K562 (cell line): ENCODE data around the gene BASP1. TPM values are rescaled to one million over a fixed set of nuclear protein-coding genes. Genes with fewer than 3 reads are reported as not detected.

ENCODE experiments used
- ATAC-seq: fragments of 200-7000 bp; cut with Tn5 transposase; 3 replicates; pipeline ENCODE4 v1.9.1; 2020; ENCODE audit warnings: moderate library complexity
- BruUV-seq: library from RNA; stranded (reverse); fragments of 400-500 nt; replicated peaks from 2 replicates; lab custom pipeline; 2021; lab: Mats Ljungman, UMichigan
- CTCF ChIA-PET: fragments of 300-600 bp; formaldehyde crosslinking; extraction: SDS; loops from one replicate; lab custom pipeline; 2021; ENCODE audit warnings: low intra/inter-chr PET ratio; lab: Yijun Ruan, JAX
- POLR2A ChIA-PET: fragments of 300-600, 350-650 bp; sonication (Branson Sonifier 250); formaldehyde crosslinking; extraction: SDS; loops from one replicate; lab custom pipeline; 2021; ENCODE audit warnings: antibody characterized with exemption, inconsistent platforms; lab: Yijun Ruan, JAX
- DNase-seq, 4 experiments: peaks; one replicate each; pipeline versions ENCODE4 v3.0.0 to v3.0.0-alpha.2; 2011 to 2018; ENCODE audit warnings: low spot score in 3 of 4, mixed read lengths in 3 of 4; ENCODE audit errors: extremely low read depth in 1 of 4
- FAIRE-seq: peaks from 2 replicates; lab custom pipeline; 2011; peaks lifted over from hg19 to GRCh38; lab: Jason Lieb, UNC
- H2AFZ ChIP-seq: 2 replicates; pipeline ENCODE4 v1.6.0; 2011; ENCODE audit warnings: low read depth, low read length, control low read depth, inconsistent platforms
- H3K27ac ChIP-seq: fragments of 200-600 bp; 3 replicates; pipeline ENCODE4 v1.8.0; 2011; ENCODE audit warnings: low read depth, mild to moderate bottlenecking, control low read depth, inconsistent platforms, low read length, moderate library complexity, mixed read lengths; ENCODE audit errors: extremely low read depth
- H3K27me3 ChIP-seq, 2 experiments: fragments of 300-600 bp in 1 of 2; 2 replicates in 1 of 2; 3 replicates in 1 of 2; pipeline versions ENCODE4 v1.6.0 to v1.8.0; 2011; ENCODE audit warnings: inconsistent platforms in 2 of 2, low read length in 2 of 2, mild to moderate bottlenecking in 1 of 2, mixed read lengths in 1 of 2, moderate library complexity in 1 of 2; ENCODE audit not compliant: control insufficient read depth in 2 of 2, insufficient read depth in 2 of 2
- H3K36me3 ChIP-seq: fragments of 300-600 bp; 3 replicates; pipeline ENCODE4 v1.8.0; 2011; ENCODE audit warnings: mild to moderate bottlenecking, low read length, inconsistent platforms; ENCODE audit not compliant: control insufficient read depth, insufficient read depth
- H3K4me1 ChIP-seq, 2 experiments: fragments of 200-600 bp in 1 of 2; replicated peaks in 1 of 2; 2 replicates in 1 of 2; 3 replicates in 1 of 2; pipeline versions ENCODE4 v1.5.1 to v1.8.0; 2011; ENCODE audit warnings: inconsistent platforms in 2 of 2, low read length in 2 of 2, mild to moderate bottlenecking in 1 of 2, mixed read lengths in 1 of 2, moderate library complexity in 1 of 2; ENCODE audit not compliant: control insufficient read depth in 2 of 2, insufficient read depth in 2 of 2
- H3K4me2 ChIP-seq: 2 replicates; pipeline ENCODE4 v1.6.1; 2011; ENCODE audit warnings: low read length, control low read depth, inconsistent platforms, mixed read lengths; ENCODE audit not compliant: insufficient read depth
- H3K4me3 ChIP-seq: fragments of 200-600 bp; sonication (generic), shearing (Covaris generic); 2 replicates; pipeline ENCODE4 v1.5.1; 2016; ENCODE audit warnings: control low read depth, inconsistent platforms
- H3K79me2 ChIP-seq: fragments of 200-600 bp; 3 replicates; pipeline ENCODE4 v1.8.0; 2011; ENCODE audit warnings: low read length, inconsistent platforms; ENCODE audit not compliant: control insufficient read depth, insufficient read depth
- H3K9ac ChIP-seq, 2 experiments: 2 replicates each; pipeline versions ENCODE4 v1.6.0 to v1.6.1; 2011; ENCODE audit warnings: low read depth in 2 of 2, low read length in 2 of 2, control low read depth in 1 of 2, inconsistent platforms in 1 of 2, mild to moderate bottlenecking in 1 of 2, mixed read lengths in 1 of 2; ENCODE audit not compliant: insufficient read depth in 1 of 2
- H3K9me1 ChIP-seq: one replicate; pipeline ENCODE4 v1.6.0; 2011; ENCODE audit warnings: inconsistent platforms, mild to moderate bottlenecking, low read length, moderate library complexity; ENCODE audit not compliant: control insufficient read depth, insufficient read depth
- H3K9me3 ChIP-seq: replicated peaks from 2 replicates; pipeline ENCODE4 v1.5.1; 2011; ENCODE audit warnings: low read depth, low read length, inconsistent platforms; ENCODE audit not compliant: control insufficient read depth, insufficient read depth
- H4K20me1 ChIP-seq: replicated peaks from 2 replicates; pipeline ENCODE4 v1.6.1; 2011; ENCODE audit warnings: low read length, inconsistent platforms, mixed read lengths; ENCODE audit not compliant: control insufficient read depth, insufficient read depth
- CREBBP ChIP-seq: IDR thresholded peaks from one replicate; pipeline ENCODE4 v1.6.1; 2012; ENCODE audit warnings: low read depth, mild to moderate bottlenecking, control low read depth, inconsistent platforms, low read length
- ELF1 ChIP-seq: fragments of 200-800 bp; sonication (Bioruptor generic); IDR thresholded peaks from 2 replicates; pipeline ENCODE4 v1.6.1; 2016; ENCODE audit warnings: missing genetic modification characterization, missing compliant biosample characterization
- FOXP1 ChIP-seq: sonication (generic); formaldehyde crosslinking; IDR thresholded peaks from 2 replicates; pipeline ENCODE4 v1.8.0; 2022; ENCODE audit warnings: mild to moderate bottlenecking, missing genetic modification reagents
- HDAC6 ChIP-seq: IDR thresholded peaks from 2 replicates; pipeline ENCODE4 v1.6.1; 2012; ENCODE audit warnings: low read depth, mild to moderate bottlenecking, control low read depth, inconsistent platforms, low read length, moderate library complexity
- PHF8 ChIP-seq: fragments of 200-600 bp; sonication (generic); IDR thresholded peaks from 2 replicates; pipeline ENCODE4 v1.6.1; 2012; ENCODE audit warnings: mixed run types, mild to moderate bottlenecking, inconsistent platforms, low read length, moderate library complexity, borderline replicate concordance
- PRDM10 ChIP-seq: fragments of 450-650 bp; IDR thresholded peaks from 2 replicates; pipeline ENCODE4 v1.6.1; 2018; ENCODE audit not compliant: partially characterized antibody
- RFX5 ChIP-seq: IDR thresholded peaks from 2 replicates; pipeline ENCODE4 v1.6.1; 2011; ENCODE audit warnings: low read depth, mild to moderate bottlenecking, improper control_type of control experiment, low read length
- SMARCB1 ChIP-seq: IDR thresholded peaks from 2 replicates; pipeline ENCODE4 v1.6.1; 2011; ENCODE audit warnings: improper control_type of control experiment, low read depth; ENCODE audit not compliant: insufficient read length
- ZNF586 ChIP-seq: fragments of 450-650 bp; formaldehyde crosslinking; conservative IDR thresholded peaks from 2 replicates; pipeline ENCODE4 v1.4.0; 2020; ENCODE audit warnings: mild to moderate bottlenecking, moderate library complexity
- WGBS: fragments of 100-300 bp; shearing (Covaris generic); methylation state at CpG from one replicate; pipeline ENCODE4 v1.1.6; 2016; ENCODE audit warnings: low coverage, mixed read lengths; ENCODE audit not compliant: insufficient coverage; ENCODE audit errors: missing lambda C conversion rate; 5-methylcytosine and 5-hydroxymethylcytosine counted together
- in situ Hi-C: fragments of 300-500 bp; cut with MboI; formaldehyde crosslinking; loops from 4 replicates; pipeline ENCODE4 v1.15.0; 2018; ENCODE audit warnings: inconsistent platforms, mixed read lengths
- intact Hi-C: fragments of 100-400 bp; cut with micrococcal nuclease; formaldehyde crosslinking; loops from 2 replicates; pipeline ENCODE4 v1.14.2; 2022
- polyA plus RNA-seq, 8 experiments: library from polyadenylated mRNA; depleted of rRNA in 4 of 8; stranded (reverse) in 5 of 8; unstranded in 3 of 8; fragments of >200 nt; fragmentation: Nextera tagmentation in 2 of 8; fragmentation: Illumina TruSeq in 1 of 8; extraction: Ambion mirVana in 2 of 8; extraction: Trizol in 1 of 8; gene quantifications; 2 replicates each; pipeline versions ENCODE4 v1.2.1 to v1.2.3, GENCODE V29; 2011 to 2014; ENCODE audit warnings: inconsistent platforms in 1 of 8, missing spikeins in 1 of 8
- total RNA-seq, 7 experiments: library from RNA; depleted of rRNA in 6 of 7; stranded (reverse); fragments of >200 nt in 6 of 7; fragmentation: Illumina TruSeq in 2 of 7; extraction: Trizol in 2 of 7; gene quantifications; 2 replicates each; pipeline versions ENCODE4 v1.2.1 to v1.2.3, GENCODE V29; 2011 to 2021; ENCODE audit warnings: low replicate concordance in 1 of 7

Gene BASP1
- total and polyA plus RNA-seq, 9 of the 15 experiments (the other 6 are each of a cell fraction or from before 2014, with no cell fraction given) = 0.22 TPM; not detected in 8

DNA sequence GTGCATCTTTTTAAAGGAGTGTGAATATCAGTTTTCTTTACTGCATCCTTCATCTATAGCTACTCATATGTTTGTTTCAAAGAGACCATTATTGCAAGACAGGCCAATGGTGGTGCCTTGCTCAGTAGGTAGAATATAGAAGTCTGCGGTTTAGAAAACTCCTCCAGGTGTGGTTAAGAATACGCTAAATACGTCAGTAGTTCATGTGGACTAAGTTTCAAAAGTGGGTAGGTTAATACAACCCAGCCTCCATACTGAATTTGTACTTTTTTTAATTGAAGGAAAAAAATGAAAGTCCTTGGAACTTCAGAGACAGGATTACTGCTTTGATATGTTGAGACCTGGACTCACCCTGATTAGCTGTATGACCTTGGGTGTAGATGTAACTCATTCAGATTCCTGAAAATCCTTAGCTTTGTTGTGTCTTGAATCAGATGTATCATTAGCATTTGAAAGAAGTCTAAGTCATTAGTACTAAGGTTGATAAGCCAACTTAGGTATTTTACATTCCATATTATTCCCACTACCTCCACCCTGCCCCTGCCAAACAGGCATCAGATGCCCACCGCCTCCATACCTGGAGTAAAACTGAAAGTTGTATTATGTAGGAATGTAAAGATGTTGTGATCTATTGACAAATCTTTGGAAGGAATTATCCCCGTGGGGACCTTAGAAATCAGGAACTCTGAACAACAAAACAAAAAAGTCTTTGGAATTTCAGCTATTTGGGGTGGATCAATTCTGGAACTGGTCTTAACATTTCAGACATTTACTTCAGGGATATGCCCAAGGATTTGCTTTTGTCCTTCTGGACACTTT lies 6.1 kb downstream of the BASP1 start:
- no peaks in the 10 kb centered on the region for H3K27me3 ChIP-seq
- FAIRE-seq = no peak
- 5% methylated on average over 5 of the region's 5 CpGs for WGBS
- ATAC-seq = no peak
- H3K4me2 ChIP-seq = no peak overlapping the region
- H3K9ac ChIP-seq = no peak overlapping the region
- H3K4me1 ChIP-seq = no peaks in the 10 kb centered on the region
- H3K4me3 ChIP-seq = no peak overlapping the region
- no peaks in the 10 kb centered on the region for H3K9me1 ChIP-seq
- no peak for TF ChIP-seq CREBBP
- no peaks in the 10 kb centered on the region; the same call in 1 of the 2 replicates for H4K20me1 ChIP-seq
- intact Hi-C loops = no loop called here
- CTCF ChIA-PET = interaction anchor here (0.7 kb wide), 1 partner anchor 1050 kb away, joined by 3 read pairs; no protein-coding TSS in a partner anchor
- no peak overlapping the region for H2AFZ ChIP-seq
- H3K27ac ChIP-seq = no peak overlapping the region
- in situ Hi-C loops = no loop called here
- POLR2A ChIA-PET = no interaction called here
- no peaks in the 10 kb centered on the region for H3K36me3 ChIP-seq
- DNase-seq = no peak
- no peaks in the 10 kb centered on the region for H3K79me2 ChIP-seq
- BruUV-seq = no TSS peak
- H3K9me3 ChIP-seq = no peaks in the 10 kb centered on the region

DNA sequence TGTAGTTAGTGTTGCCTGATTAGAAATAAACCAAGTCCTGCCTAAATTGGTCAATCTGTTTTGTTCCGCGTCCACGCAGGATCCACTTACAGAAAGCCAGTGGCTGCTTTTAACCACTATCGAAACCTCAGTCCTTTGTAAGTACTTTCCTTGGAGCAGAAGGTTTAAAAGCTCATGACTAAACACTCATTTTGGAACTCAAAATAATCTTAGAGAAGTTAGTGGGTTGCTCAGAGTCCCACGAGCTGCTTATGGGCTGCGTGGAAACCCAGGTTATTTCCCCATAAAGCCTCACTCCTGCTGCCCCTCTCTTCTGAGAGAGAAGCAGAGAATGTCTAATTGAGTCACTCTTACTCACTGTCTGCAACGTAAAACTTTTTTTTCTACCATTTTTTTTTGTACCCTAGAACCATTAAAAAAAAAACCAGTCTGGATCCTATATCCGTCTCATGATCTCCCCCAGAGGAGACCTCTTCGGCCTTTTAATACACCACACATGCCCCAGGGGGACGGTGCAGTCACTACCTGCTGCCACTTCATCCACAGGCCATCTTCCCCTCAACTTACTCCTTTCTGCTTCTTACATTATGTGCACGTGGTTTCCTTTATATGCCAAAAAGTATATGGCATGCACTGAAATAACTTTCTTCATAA lies 7.6 kb downstream of the BASP1 start:
- intact Hi-C loops (no loop called here), in situ Hi-C loops (loop anchor here (25.0 kb wide), 1 partner anchor 362 kb away; the partner anchor contains the start of genes TAF11L10, TAF11L7, TAF11L8 and TAF11L9)
- Histone ChIP-seq H3K27ac (no peak overlapping the region), H3K9me1 (no peaks in the 10 kb centered on the region), H3K4me2 (no peak overlapping the region), H3K27me3 (no peaks in the 10 kb centered on the region), H3K4me3 (no peak overlapping the region), H3K4me1 (no peaks in the 10 kb centered on the region), H2AFZ (no peak overlapping the region), H3K79me2 (no peaks in the 10 kb centered on the region), H4K20me1 (no peaks in the 10 kb centered on the region; the same call in 1 of the 2 replicates), H3K9me3 (no peaks in the 10 kb centered on the region), H3K9ac (no peak overlapping the region), H3K36me3 (no peaks in the 10 kb centered on the region)
- CTCF ChIA-PET = no interaction called here
- WGBS = 2% methylated on average over 11 of the region's 11 CpGs
- BruUV-seq = no TSS peak
- DNase-seq (no peak), FAIRE-seq (no peak), ATAC-seq (no peak)
- POLR2A ChIA-PET = no interaction called here
- TF ChIP-seq RFX5 (no peak), PHF8 (no peak), ELF1 (tag) (no peak), FOXP1 (CRISPR knock-in tag) (no peak), SMARCB1 (no peak), PRDM10 (no peak), ZNF586 (CRISPR knock-in tag) (no peak), HDAC6 (no peak)
